ENCODE data around the gene NDFIP1.
"Not testable (repeated sequence)": the region's sequence is repeated elsewhere in the genome, so short reads cannot be mapped to it uniquely, and the experiment has no call there.

NDFIP1 gene

GRCh38 chr5:142159354-142159753 is 50.8 kb downstream of the NDFIP1 start:
- DNase-seq: no peak

DNA sequence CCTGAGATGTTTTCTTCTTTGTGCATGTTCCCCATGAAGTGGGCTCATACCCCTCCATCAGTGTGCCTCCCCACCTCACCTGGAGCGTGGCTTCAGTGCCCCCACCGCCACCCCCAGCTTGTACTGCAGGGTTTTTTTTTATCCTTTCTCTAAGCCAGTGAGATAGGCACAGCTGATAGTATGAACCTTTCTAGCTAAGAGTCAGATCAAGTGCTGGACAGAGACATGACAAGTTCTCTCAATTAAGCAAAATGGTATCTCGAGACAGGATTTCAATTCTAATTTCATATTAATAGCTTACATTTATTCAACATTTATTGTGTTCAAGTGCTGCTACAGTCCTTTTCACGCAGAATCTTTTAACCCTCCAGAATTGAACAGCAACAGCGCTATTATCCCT is 55.7 kb downstream of the NDFIP1 start:
- DNase-seq: no peak

GRCh38 chr5:142166754-142167153 is 58.2 kb downstream of the NDFIP1 start:
- no peak for DNase-seq

DNA sequence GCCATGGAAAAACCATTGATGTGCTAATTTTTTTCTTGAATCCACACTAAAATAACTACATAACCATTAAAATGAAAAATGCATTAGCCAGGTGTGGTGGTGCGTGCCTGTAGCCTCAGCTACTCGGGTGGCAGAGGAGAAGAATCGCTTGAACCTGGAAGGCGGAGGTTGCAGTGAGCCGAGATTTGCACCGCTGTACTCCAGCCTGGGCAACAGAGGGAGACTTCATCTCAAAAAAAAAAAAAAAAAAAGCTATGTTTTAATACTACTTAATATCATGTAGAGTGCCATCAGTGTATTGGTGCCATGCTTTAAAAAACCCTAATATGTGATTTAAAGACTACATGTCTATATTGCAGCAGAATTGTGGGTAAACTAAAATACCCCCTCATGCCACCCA is 58.9 kb downstream of the NDFIP1 start:
- no peak for DNase-seq

DNA sequence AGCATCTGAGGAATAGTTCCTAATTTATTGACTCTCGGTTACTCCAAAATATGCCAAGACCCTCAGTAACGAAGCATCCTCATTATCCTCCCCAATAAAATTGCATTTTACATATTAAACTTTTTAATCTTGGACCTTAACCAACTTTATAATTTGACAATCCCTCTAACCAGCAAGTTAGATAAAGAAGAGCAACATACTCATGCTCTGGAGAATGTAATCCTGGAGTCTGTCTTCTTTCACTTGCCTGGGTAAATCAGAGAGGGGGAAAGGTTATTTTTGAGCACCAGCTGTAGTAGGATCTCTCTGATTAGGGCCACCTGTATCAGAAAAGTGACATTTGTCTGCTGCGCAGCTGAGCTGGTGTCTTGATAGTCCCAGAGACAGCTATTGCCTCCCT is 59.8 kb downstream of the NDFIP1 start:
- DNase-seq: no peak

GRCh38 chr5:142170254-142170953 is 61.8 kb downstream of the NDFIP1 start:
- DNase-seq: no peak

- no peak for DNase-seq
These were observed 62.7 kb downstream of the NDFIP1 start for GRCh38 chr5:142171270-142171669.

GRCh38 chr5:142175039-142175438 is 66.5 kb downstream of the NDFIP1 start:
- no peak for DNase-seq

GRCh38 chr5:142175461-142176142 is 67.0 kb downstream of the NDFIP1 start:
- DNase-seq: no peak

GRCh38 chr5:142176255-142176654 is 67.7 kb downstream of the NDFIP1 start:
- no peak for DNase-seq

GRCh38 chr5:142178651-142179050 is 70.1 kb downstream of the NDFIP1 start:
- DNase-seq: no peak

DNA sequence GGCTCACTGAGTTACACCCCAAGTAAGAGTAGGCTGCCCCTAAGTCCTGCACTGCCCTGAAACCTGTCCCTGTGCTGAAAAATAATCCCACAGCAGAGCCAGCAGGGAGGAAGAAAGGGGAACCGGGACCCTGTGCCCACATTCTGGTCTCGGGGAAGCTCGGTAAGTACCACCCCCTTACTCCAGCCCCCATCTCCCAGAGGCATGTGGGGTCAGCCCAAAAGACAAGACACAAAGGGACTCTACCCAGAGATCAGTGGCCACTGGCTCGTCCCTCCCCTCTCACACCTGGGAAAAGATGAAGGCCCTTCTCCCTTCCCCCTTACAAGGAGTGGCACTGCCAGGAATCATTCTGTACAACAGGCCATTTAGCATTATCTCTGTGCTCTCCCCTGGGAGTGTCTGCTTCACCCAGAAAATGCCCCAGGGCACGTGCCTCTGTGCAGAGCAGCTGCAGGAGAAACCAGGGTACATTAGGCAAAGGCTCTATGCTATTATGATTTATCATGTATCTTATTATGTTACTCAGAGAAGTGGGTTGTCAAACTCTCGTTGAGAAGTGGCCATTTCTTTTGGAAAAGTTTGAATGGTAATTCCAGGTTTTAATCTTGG is 71.3 kb downstream of the NDFIP1 start:
- no peak for DNase-seq

DNA sequence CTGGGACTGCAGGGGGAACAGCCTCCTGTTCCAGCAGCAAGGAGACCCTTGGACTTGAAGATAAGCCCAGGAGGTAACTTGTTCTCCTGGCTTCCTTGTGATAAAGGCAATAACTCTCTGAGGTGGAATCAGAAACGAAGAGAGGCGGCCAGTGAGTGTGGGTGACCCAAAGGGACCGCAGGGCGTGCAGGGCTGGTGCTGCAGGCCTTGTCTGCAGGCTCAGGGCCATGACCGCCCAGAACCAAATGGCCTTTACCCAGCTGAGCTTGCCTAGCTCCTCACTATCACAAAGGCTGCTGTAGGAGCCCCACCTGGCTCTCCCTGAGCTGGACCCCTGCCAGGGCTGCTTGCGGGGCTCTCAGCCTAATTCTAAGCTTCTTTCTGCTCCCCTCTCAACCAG is 72.5 kb downstream of the NDFIP1 start:
- DNase-seq: no peak

GRCh38 chr5:142181547-142182163 is 73.1 kb downstream of the NDFIP1 start:
- no peak for DNase-seq

- DNase-seq: no peak
These were observed 74.3 kb downstream of the NDFIP1 start for GRCh38 chr5:142182840-142183239.

- DNase-seq: no peak
These were observed 75.0 kb downstream of the NDFIP1 start for GRCh38 chr5:142183561-142183960.

GRCh38 chr5:142184988-142185387 is 76.4 kb downstream of the NDFIP1 start:
- no peak for DNase-seq

- no peak for DNase-seq
These were observed 77.9 kb downstream of the NDFIP1 start for GRCh38 chr5:142186514-142186856.

GRCh38 chr5:142186857-142187594 is 78.4 kb downstream of the NDFIP1 start:
- DNase-seq: peak; percentile 10

DNA sequence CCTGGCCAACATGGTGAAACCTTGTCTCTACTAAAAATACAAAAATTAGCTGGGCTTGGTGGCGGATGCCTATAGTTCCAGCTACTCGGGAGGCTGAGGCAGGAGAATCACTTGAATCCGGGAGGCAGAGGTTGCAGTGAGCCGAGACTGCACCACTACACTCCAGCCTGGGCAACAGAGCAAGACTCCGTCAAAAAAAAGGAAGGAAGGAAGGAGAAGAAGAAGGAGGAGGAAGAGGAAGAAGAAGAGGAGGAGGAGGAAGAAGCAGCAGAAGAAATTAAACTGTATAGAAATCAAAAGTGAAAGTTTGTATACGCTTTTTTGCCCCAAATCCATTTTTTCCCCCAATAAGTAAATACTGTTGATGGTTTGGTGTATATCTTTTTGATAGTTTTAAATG is 80.1 kb downstream of the NDFIP1 start:
- not testable (repeated sequence) for DNase-seq

DNA sequence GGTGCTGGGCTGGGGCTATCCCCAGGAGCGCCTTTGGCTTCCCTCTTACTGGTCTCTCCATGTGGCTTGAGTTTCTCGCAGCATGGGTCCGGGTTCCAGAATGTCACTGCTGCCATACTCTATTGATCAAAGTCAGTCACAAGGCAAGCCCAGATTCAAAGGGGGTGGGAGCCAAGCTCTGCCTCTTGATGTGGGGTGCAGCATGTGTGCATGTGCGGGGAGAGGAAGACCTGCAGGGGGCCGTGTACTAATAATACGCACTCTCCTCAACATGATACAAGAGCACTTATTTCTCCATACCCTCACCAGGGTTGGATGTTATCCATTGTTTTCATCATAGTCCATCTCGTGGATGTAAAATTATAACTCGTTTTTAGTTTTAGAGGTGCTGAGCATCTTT is 81.2 kb downstream of the NDFIP1 start:
- no peak for DNase-seq

- DNase-seq: no peak
These were observed 83.2 kb downstream of the NDFIP1 start for GRCh38 chr5:142191776-142192175.
